Mammary epithelial cell (primary cell): ENCODE data around the gene CCKAR.

Experiments
- CTCF ChIP-seq, 2 donors: IDR thresholded peaks in 1 of 2; conservative IDR thresholded peaks in 1 of 2; 2 replicates each; pipeline ENCODE4 v1.5.1; 2011 to 2012; ENCODE audit warnings: inconsistent platforms in 2 of 2, low read length in 2 of 2, mild to moderate bottlenecking in 2 of 2, control low read depth in 1 of 2, low read depth in 1 of 2; ENCODE audit not compliant: insufficient read depth in 1 of 2; ENCODE audit errors: extremely low read depth in 1 of 2
- EZH2 ChIP-seq: IDR thresholded peaks from 2 replicates; pipeline ENCODE4 v1.6.1; 2012; ENCODE audit warnings: low read length, inconsistent platforms, borderline replicate concordance

- TF ChIP-seq EZH2 (no peak), CTCF (conservative IDR thresholded peaks at IDR 0.05 in 1 of 2, IDR thresholded peaks at IDR 0.05 in 1 of 2; ENCODE audit: extremely low read depth in 1 of 2, insufficient read depth in 1 of 2, low read depth in 1 of 2, low read length in 2 of 2) (no peak)
Observed at GRCh38 chr4:26503427-26503826, 13.1 kb upstream of the CCKAR start.
